Gastroesophageal sphincter (tissue), 4 donors: ENCODE results near the gene TMEM150C. TPM values are rescaled to one million over a fixed set of nuclear protein-coding genes. Genes with fewer than 3 reads are reported as not detected.

ENCODE experiments used
- ATAC-seq: fragments of 150-250 bp; one replicate; pipeline ENCODE4 v1.9.1; 2016; ENCODE audit warnings: mild to moderate bottlenecking, moderate library complexity
- H3K27ac ChIP-seq, 4 donors: fragments of 200-600 bp; sonication (generic) in 3 of 4; 1 replicate in 3 of 4; 2 replicates in 1 of 4; pipeline ENCODE4 v1.5.1; 2016 to 2019
- H3K27me3 ChIP-seq: fragments of 200-600 bp; sonication (generic); one replicate; pipeline ENCODE4 v1.5.1; 2019
- H3K36me3 ChIP-seq, 2 donors: fragments of 200-600 bp; sonication (generic); one replicate each; pipeline ENCODE4 v1.5.1; 2019; ENCODE audit warnings: control low read depth in 1 of 2
- H3K4me1 ChIP-seq, 3 donors: fragments of 200-600 bp; sonication (generic); 1 replicate in 2 of 3; 2 replicates in 1 of 3; pipeline ENCODE4 v1.5.1; 2016 to 2019; ENCODE audit warnings: control low read depth in 2 of 3
- H3K4me3 ChIP-seq, 2 donors: fragments of 200-600 bp; sonication (generic); one replicate each; pipeline ENCODE4 v1.5.1; 2019; ENCODE audit warnings: mild to moderate bottlenecking in 1 of 2, moderate library complexity in 1 of 2
- H3K9me3 ChIP-seq, 3 donors: fragments of 200-600 bp; sonication (generic); one replicate each; pipeline ENCODE4 v1.5.1; 2017 to 2019; ENCODE audit warnings: control low read depth in 2 of 3
- EP300 ChIP-seq: sonication (generic); formaldehyde crosslinking; IDR thresholded peaks from one replicate; pipeline ENCODE4 v1.6.1; 2017; ENCODE audit warnings: antibody characterized with exemption, mild to moderate bottlenecking
- POLR2A ChIP-seq, 2 donors: fragments of 450-650 bp; IDR thresholded peaks; one replicate each; pipeline ENCODE4 v1.6.1; 2017; ENCODE audit warnings: antibody characterized with exemption in 2 of 2, mild to moderate bottlenecking in 2 of 2, moderate library complexity in 1 of 2
- POLR2AphosphoS5 ChIP-seq: sonication (generic); formaldehyde crosslinking; IDR thresholded peaks from one replicate; pipeline ENCODE4 v1.6.1; 2017; ENCODE audit warnings: antibody characterized with exemption
- WGBS, 2 donors: methylation state at CpG; one replicate each; pipeline ENCODE4 v1.1.5; 2018; ENCODE audit warnings: low coverage in 1 of 2; 5-methylcytosine and 5-hydroxymethylcytosine counted together
- total RNA-seq, 4 donors: library from RNA; depleted of rRNA; stranded (reverse); fragments of >200 nt; gene quantifications; one replicate each; pipeline ENCODE4 v1.1.0, GENCODE V29; 2016
- TF ChIP-seq, protein P1 (sequence below), 4 experiments: fragments of 200-600 bp in 2 of 4; fragments of 450-650 bp in 2 of 4; sonication (generic) in 1 of 4; IDR thresholded peaks; one replicate each; pipeline ENCODE4 v1.5.1; 2017 to 2019; ENCODE audit warnings: antibody characterized with exemption in 4 of 4, mild to moderate bottlenecking in 2 of 4, moderate library complexity in 2 of 4

The TMEM150C gene
- total RNA-seq, 4 donors from 2014 or later, result 3.5 to 10.0 (median 4.8) TPM

DNA sequence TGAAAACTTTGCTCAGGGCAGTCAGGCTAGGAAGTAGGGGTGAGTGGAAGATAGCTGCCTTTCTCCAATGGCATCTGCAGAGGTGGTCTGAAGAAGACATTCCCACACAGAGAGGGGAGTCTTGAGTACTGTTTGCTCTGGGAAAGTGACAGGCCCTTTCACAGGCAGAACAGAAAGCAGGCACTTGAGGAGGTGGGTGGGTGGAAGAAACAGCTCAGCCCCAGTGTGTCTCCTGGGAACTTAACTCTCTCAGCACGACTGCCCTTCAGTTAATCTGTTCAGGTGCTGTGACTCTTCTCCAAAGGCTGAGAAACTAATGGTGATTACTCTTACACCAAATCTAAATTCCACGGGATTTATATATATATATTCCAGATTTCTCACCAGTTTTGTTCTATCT lies 103.1 kb downstream of the TMEM150C start:
- ATAC-seq, result no peak
- peaks cover 0 to 59% of the 10 kb centered on the region in 2 donors for H3K36me3 ChIP-seq
- no peak overlapping the region for H3K27ac ChIP-seq
- WGBS, 2 donors, result 81 to 86% methylated on average over 2 of the region's 2 CpGs
- TF ChIP-seq EP300, result no peak
- TF ChIP-seq POLR2A (IDR thresholded peaks at IDR 0.05), result no peak
- TF ChIP-seq, protein P1, sequence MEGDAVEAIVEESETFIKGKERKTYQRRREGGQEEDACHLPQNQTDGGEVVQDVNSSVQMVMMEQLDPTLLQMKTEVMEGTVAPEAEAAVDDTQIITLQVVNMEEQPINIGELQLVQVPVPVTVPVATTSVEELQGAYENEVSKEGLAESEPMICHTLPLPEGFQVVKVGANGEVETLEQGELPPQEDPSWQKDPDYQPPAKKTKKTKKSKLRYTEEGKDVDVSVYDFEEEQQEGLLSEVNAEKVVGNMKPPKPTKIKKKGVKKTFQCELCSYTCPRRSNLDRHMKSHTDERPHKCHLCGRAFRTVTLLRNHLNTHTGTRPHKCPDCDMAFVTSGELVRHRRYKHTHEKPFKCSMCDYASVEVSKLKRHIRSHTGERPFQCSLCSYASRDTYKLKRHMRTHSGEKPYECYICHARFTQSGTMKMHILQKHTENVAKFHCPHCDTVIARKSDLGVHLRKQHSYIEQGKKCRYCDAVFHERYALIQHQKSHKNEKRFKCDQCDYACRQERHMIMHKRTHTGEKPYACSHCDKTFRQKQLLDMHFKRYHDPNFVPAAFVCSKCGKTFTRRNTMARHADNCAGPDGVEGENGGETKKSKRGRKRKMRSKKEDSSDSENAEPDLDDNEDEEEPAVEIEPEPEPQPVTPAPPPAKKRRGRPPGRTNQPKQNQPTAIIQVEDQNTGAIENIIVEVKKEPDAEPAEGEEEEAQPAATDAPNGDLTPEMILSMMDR (IDR thresholded peaks at IDR 0.05), result no peak
- no peak for TF ChIP-seq POLR2AphosphoS5
- no peaks in the 10 kb centered on the region for H3K9me3 ChIP-seq
- H3K4me3 ChIP-seq, result no peak overlapping the region
- H3K4me1 ChIP-seq, result peaks cover 0 to 14% (median 0%) of the 10 kb centered on the region in 3 donors
- H3K27me3 ChIP-seq, result no peaks in the 10 kb centered on the region

DNA sequence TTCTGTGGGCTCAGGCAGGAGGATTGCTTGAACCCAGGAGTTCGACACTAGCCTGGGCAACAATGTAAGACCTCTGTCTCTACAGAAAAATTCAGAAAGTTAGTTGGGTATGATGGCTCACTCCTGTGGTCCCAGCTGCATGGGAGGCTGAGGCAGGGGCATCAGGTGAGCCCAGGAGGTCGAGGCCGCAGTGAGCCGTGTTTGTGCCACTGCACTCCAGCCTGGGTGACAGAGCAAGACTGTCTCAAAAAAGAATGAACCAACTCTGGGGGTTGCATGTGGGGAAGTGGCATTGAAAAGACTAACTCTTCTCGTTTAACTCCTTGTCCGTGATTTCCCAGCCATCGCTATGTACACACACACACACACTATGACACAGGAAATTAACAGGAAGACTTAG lies 104.5 kb downstream of the TMEM150C start:
- no peak for ATAC-seq
- Histone ChIP-seq H3K4me1 (peaks cover 0 to 4% (median 0%) of the 10 kb centered on the region in 3 donors), H3K9me3 (no peaks in the 10 kb centered on the region), H3K4me3 (no peak overlapping the region), H3K27me3 (no peaks in the 10 kb centered on the region), H3K27ac (no peak overlapping the region), H3K36me3 (peaks cover 0 to 73% of the 10 kb centered on the region in 2 donors)
- WGBS, 2 donors, result 88 to 89% methylated on average over 3 to 5 of the region's 7 CpGs
- TF ChIP-seq, protein P1 (IDR thresholded peaks at IDR 0.05), result no peak
- TF ChIP-seq POLR2A (IDR thresholded peaks at IDR 0.05), result no peak
- TF ChIP-seq POLR2AphosphoS5, result no peak
- TF ChIP-seq EP300, result no peak

DNA sequence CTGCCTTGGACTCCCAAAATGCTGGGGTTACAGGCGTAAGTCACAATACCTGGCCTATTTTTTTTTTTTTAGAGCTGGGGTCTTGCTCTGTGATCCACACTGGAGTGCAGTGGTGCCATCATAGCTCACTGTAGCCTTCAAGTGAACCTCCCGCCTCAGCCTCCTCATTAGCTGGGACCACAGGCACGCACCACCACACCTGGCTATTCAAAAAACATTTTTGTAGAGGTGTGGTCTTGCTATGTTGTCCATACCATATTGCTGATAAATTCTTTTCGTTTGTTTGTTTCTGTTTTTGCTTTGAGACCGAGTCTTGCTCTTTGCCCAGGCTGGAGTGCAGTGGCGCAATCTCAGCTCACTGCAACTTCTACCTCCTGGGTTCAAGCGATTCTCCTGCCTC lies 109.8 kb downstream of the TMEM150C start:
- H3K36me3 ChIP-seq, result peaks cover 0 to 78% of the 10 kb centered on the region in 2 donors
- no peaks in the 10 kb centered on the region for H3K9me3 ChIP-seq
- no peaks in the 10 kb centered on the region for H3K27me3 ChIP-seq
- no peaks in the 10 kb centered on the region for H3K4me1 ChIP-seq
- H3K4me3 ChIP-seq, result no peak overlapping the region
- no peak overlapping the region for H3K27ac ChIP-seq
- no peak for ATAC-seq
- WGBS, 2 donors, result 100% methylated on average over 4 to 7 of the region's 7 CpGs
- TF ChIP-seq, protein P1 (IDR thresholded peaks at IDR 0.05), result no peak
- no peak for TF ChIP-seq POLR2A (IDR thresholded peaks at IDR 0.05)
- no peak for TF ChIP-seq EP300
- no peak for TF ChIP-seq POLR2AphosphoS5

DNA sequence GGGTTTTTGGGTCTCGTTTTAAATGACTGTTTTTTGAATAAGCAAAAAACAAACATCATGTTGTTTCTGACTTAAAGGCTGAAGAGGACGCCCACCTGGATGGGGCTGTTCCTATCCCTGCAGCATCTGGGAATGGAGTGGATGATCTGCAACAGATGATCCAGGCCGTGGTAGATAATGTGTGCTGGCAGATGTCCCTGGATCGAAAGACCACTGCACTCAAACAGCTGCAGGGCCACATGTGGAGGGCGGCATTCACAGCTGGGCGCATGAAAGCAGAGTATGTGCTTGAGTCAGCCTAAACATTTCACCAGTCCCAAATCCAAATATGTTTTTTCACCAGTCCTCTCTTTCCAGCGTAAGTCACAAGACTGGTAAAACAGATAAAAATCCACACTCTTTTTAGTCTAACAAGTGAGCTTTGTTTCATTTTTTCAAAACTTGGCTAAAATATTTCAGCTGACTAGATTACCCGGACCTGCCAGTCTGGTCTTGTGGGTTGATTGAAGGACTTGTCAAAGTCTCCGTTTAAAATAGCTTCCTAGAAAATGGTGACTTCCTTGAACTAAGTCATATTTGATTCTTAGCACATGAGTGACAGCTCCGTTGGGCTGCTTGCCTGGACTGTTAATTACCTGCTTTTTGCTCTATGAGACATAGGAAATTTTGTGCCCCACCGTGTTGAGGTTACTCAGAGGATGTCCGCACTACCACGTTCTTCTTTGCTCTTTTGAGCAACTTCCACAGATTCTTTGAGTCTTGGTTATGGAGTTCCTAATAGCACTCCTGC lies 110.6 kb downstream of the TMEM150C start:
- H3K36me3 ChIP-seq, result peaks cover 0 to 73% of the 10 kb centered on the region in 2 donors
- H3K27me3 ChIP-seq, result no peaks in the 10 kb centered on the region
- ATAC-seq, result no peak
- TF ChIP-seq, protein P1 (IDR thresholded peaks at IDR 0.05), result no peak
- TF ChIP-seq POLR2A (IDR thresholded peaks at IDR 0.05), result no peak
- no peak for TF ChIP-seq POLR2AphosphoS5
- TF ChIP-seq EP300, result no peak
- H3K27ac ChIP-seq, result no peak overlapping the region
- H3K4me3 ChIP-seq, result no peak overlapping the region
- H3K9me3 ChIP-seq, result no peaks in the 10 kb centered on the region
- H3K4me1 ChIP-seq, result no peaks in the 10 kb centered on the region
- 84 to 90% methylated on average over 10 to 12 of the region's 13 CpGs for WGBS, 2 donors

DNA sequence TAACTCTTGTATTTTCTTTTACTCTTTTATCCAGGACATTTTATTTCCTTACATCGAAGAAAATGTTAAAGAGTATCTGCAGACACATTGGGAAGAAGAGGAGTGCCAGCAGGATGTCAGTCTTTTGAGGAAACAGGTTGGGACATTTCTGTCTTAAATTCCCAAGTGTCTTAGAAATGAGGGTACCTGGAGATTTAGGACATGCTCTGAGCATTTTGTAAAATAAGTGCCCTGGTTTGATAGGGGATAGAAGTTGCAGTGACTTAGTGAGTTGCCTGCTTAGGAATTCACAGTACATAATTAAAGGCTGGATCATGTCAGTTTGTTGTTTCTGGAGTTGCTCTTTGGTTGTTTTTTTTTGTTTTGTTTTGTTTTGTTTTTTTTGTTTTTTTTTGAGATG lies 113.9 kb downstream of the TMEM150C start:
- Histone ChIP-seq H3K4me3 (no peak overlapping the region), H3K36me3 (peaks cover 0 to 46% of the 10 kb centered on the region in 2 donors), H3K27me3 (no peaks in the 10 kb centered on the region), H3K9me3 (no peaks in the 10 kb centered on the region), H3K4me1 (no peaks in the 10 kb centered on the region), H3K27ac (no peak overlapping the region)
- TF ChIP-seq, protein P1 (IDR thresholded peaks at IDR 0.05), result no peak
- no peak for TF ChIP-seq POLR2A (IDR thresholded peaks at IDR 0.05)
- TF ChIP-seq EP300, result no peak
- no peak for TF ChIP-seq POLR2AphosphoS5
- WGBS, 2 donors, result 88 to 100% methylated on average over 1 of the region's 1 CpG
- no peak for ATAC-seq
